WTC11 (cell line): ENCODE measurements around the gene COPE. TPM values are rescaled to one million over a fixed set of nuclear protein-coding genes. Genes with fewer than 3 reads are reported as not detected.

ENCODE experiments used
- ATAC-seq: fragments of 200-7000 bp; cut with Tn5 transposase; 2 replicates; pipeline ENCODE4 v1.10.0; 2021; ENCODE audit warnings: mild to moderate bottlenecking, moderate library complexity
- CTCF ChIA-PET: fragments of 300-600 bp; sonication (Branson Sonifier 250); formaldehyde crosslinking; loops from one replicate; lab custom pipeline; 2021; ENCODE audit warnings: antibody characterized with exemption; lab: Charles Lee
- POLR2A ChIA-PET: fragments of 350-600 bp; sonication (Branson Sonifier 250); formaldehyde crosslinking; loops from one replicate; lab custom pipeline; 2021; ENCODE audit warnings: antibody characterized with exemption; lab: Charles Lee
- DNase-seq: peaks from one replicate; pipeline ENCODE4 v3.0.0; 2021; ENCODE audit warnings: low spot score
- H3K27ac Mint-ChIP-seq: 2 replicates; pipeline ENCODE4 v1.8.0; 2021; ENCODE audit warnings: mixed read lengths
- H3K27me3 Mint-ChIP-seq: 2 replicates; pipeline ENCODE4 v1.8.0; 2021; ENCODE audit warnings: low read depth, mild to moderate bottlenecking, moderate library complexity, mixed read lengths
- H3K36me3 Mint-ChIP-seq: 2 replicates; pipeline ENCODE4 v1.8.0; 2021; ENCODE audit warnings: mixed read lengths
- H3K4me1 Mint-ChIP-seq: 2 replicates; pipeline ENCODE4 v1.8.0; 2022; ENCODE audit warnings: mixed read lengths
- H3K4me3 Mint-ChIP-seq: 2 replicates; pipeline ENCODE4 v1.8.0; 2021; ENCODE audit warnings: mild to moderate bottlenecking, moderate library complexity, mixed read lengths
- H3K9me3 Mint-ChIP-seq: 2 replicates; pipeline ENCODE4 v1.8.0; 2021; ENCODE audit warnings: mixed read lengths
- CDX4 ChIP-seq: fragments of 250-450 bp; sonication (Bioruptor Pico); IDR thresholded peaks from 2 replicates; pipeline ENCODE4 v1.9.0; 2021; ENCODE audit warnings: moderate library complexity, mild to moderate bottlenecking, inconsistent platforms, borderline replicate concordance
- ERG ChIP-seq: fragments of 250-450 bp; sonication (Bioruptor Pico); IDR thresholded peaks from 2 replicates; pipeline ENCODE4 v1.8.0; 2021; ENCODE audit warnings: mild to moderate bottlenecking
- ESRRA ChIP-seq: sonication (generic); formaldehyde crosslinking; IDR thresholded peaks from 2 replicates; pipeline ENCODE4 v1.8.1; 2022; ENCODE audit warnings: mild to moderate bottlenecking, missing genetic modification reagents, borderline replicate concordance
- FOXP4 ChIP-seq: sonication (generic); formaldehyde crosslinking; IDR thresholded peaks from 2 replicates; pipeline ENCODE4 v1.8.0; 2022; ENCODE audit warnings: mild to moderate bottlenecking, missing genetic modification reagents
- HMGA2 ChIP-seq: fragments of 250-450 bp; sonication (Bioruptor Pico); IDR thresholded peaks from 2 replicates; pipeline ENCODE4 v1.4.0; 2021; ENCODE audit warnings: mild to moderate bottlenecking, moderate library complexity
- NR1H2 ChIP-seq: sonication (generic); formaldehyde crosslinking; IDR thresholded peaks from 2 replicates; pipeline ENCODE4 v1.9.0; 2021; ENCODE audit warnings: mild to moderate bottlenecking, moderate library complexity, missing genetic modification reagents
- NR2C2 ChIP-seq: sonication (generic); formaldehyde crosslinking; IDR thresholded peaks from 2 replicates; pipeline ENCODE4 v1.8.0; 2022; ENCODE audit warnings: mild to moderate bottlenecking, missing genetic modification reagents
- RORB ChIP-seq: fragments of 250-450 bp; sonication (Bioruptor Pico); IDR thresholded peaks from 2 replicates; pipeline ENCODE4 v1.9.0; 2021; ENCODE audit warnings: mild to moderate bottlenecking
- TCF7 ChIP-seq: sonication (generic); formaldehyde crosslinking; IDR thresholded peaks from 2 replicates; pipeline ENCODE4 v1.8.0; 2022; ENCODE audit warnings: mild to moderate bottlenecking, low read depth, missing genetic modification reagents, moderate library complexity
- ZNF281 ChIP-seq: sonication (generic); formaldehyde crosslinking; IDR thresholded peaks from 2 replicates; pipeline ENCODE4 v1.8.0; 2023; ENCODE audit warnings: mild to moderate bottlenecking, missing genetic modification reagents
- ZNF532 ChIP-seq: fragments of 250-450 bp; sonication (Bioruptor Pico); IDR thresholded peaks from 2 replicates; pipeline ENCODE4 v1.9.0; 2021; ENCODE audit warnings: mild to moderate bottlenecking, borderline replicate concordance
- total RNA-seq: library from RNA; stranded (reverse); gene quantifications from 3 replicates; pipeline ENCODE4 v1.2.3, GENCODE V29; 2021

COPE gene
- total RNA-seq, 1 experiment from 2014 or later: 228 TPM

GRCh38 chr19:18881491-18881890 lies 37.7 kb downstream of the COPE start (continued):
- TF ChIP-seq ZNF532 (CRISPR knock-in tag): no peak
- TF ChIP-seq ZNF281: no peak
- TF ChIP-seq NR1H2 (CRISPR knock-in tag): no peak
- TF ChIP-seq CDX4 (CRISPR knock-in tag): no peak
- no peak for TF ChIP-seq ERG
- no peak for TF ChIP-seq NR2C2
- TF ChIP-seq ESRRA (CRISPR knock-in tag): no peak
- TF ChIP-seq FOXP4 (CRISPR knock-in tag): no peak
- TF ChIP-seq, all 79 proteins: peak for 0

- DNase-seq (peak; percentile 85), ATAC-seq (peak; percentile 81)
- Mint-ChIP-seq H3K9me3 (peaks cover 5% of the 10 kb centered on the region), H3K27me3 (no peaks in the 10 kb centered on the region), H3K4me1 (no peaks in the 10 kb centered on the region), H3K27ac (no peak overlapping the region), H3K36me3 (peaks cover 37% of the 10 kb centered on the region), H3K4me3 (no peak overlapping the region)
- TF ChIP-seq RORB (CRISPR knock-in tag) (no peak), HMGA2 (CRISPR knock-in tag) (no peak), TCF7 (CRISPR knock-in tag) (no peak)
- ChIA-PET POLR2A (interaction anchor here (1.2 kb wide), 1 partner anchor 39 kb away, joined by 4 read pairs; the partner anchor contains the start of genes COPE and DDX49), CTCF (interaction anchor here (0.5 to 1.9 kb wide), 6 partner anchors 13 to 108 kb away, joined by 3 to 12 read pairs (median 6); no protein-coding TSS in a partner anchor)
Measured at GRCh38 chr19:18879579-18880373, 39.4 kb downstream of the COPE start.
